ENCODE data around the gene CCDC9B.

DNA sequence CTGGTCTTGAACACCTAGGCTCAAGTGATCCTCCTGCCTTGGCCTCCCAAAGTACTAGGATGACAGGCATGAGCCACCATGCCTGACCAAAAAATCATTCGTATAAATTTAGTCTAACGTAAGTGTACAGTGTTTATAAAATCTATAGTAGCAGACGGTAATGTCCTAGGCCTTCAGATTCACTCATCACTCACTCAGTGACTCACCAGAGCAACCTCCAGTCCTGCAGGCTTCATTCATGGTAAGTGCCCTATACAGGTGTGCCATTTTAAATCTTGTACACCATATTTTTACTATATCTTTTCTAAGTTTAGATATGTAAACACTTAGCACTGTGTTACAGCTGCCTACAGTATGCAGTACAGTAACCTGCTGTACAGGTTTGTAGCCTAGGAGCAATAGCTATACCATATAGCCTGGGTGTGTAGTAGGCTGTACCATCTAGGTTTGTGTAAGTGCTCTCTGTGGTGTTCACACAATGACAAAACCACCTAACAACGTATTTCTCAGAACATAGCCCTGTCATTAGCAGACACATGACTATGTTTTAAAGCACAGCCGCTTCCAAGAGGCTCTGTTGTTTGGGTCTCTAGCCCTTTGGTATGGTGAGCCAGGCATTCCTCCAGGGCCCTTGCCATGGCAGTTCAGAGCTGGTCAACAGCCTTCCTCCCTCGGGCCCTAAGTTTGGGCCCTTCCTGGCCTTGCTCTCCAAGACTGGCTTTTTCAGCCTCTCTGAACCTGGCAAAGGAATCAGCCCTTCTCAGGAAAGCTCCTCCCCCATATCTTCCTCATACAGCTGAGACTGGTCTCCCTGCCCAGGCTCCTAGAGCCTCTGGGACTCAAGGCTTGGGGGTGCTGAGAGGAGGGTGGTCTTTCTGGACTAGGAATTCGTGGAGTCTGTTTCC, 1.9 kb upstream of the CCDC9B start:
- no peak for TF ChIP-seq SMC3 (IDR thresholded peaks at IDR 0.05; ENCODE audit: low read depth, low read length)
- TF ChIP-seq, protein P1, sequence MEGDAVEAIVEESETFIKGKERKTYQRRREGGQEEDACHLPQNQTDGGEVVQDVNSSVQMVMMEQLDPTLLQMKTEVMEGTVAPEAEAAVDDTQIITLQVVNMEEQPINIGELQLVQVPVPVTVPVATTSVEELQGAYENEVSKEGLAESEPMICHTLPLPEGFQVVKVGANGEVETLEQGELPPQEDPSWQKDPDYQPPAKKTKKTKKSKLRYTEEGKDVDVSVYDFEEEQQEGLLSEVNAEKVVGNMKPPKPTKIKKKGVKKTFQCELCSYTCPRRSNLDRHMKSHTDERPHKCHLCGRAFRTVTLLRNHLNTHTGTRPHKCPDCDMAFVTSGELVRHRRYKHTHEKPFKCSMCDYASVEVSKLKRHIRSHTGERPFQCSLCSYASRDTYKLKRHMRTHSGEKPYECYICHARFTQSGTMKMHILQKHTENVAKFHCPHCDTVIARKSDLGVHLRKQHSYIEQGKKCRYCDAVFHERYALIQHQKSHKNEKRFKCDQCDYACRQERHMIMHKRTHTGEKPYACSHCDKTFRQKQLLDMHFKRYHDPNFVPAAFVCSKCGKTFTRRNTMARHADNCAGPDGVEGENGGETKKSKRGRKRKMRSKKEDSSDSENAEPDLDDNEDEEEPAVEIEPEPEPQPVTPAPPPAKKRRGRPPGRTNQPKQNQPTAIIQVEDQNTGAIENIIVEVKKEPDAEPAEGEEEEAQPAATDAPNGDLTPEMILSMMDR (conservative IDR thresholded peaks at IDR 0.05; ENCODE audit: low read depth, low read length) = no peak
- no peak for TF ChIP-seq BHLHE40 (IDR thresholded peaks at IDR 0.05; ENCODE audit: low read depth, low read length)
- no peak for TF ChIP-seq POLR2A (IDR thresholded peaks at IDR 0.05; ENCODE audit: low read depth, low read length)
- TF ChIP-seq RAD21 (IDR thresholded peaks at IDR 0.05; ENCODE audit: low read length) = no peak
- no peak for TF ChIP-seq NFE2L2 (IDR thresholded peaks at IDR 0.05; ENCODE audit: low read depth, low read length)
- TF ChIP-seq, protein P2, sequence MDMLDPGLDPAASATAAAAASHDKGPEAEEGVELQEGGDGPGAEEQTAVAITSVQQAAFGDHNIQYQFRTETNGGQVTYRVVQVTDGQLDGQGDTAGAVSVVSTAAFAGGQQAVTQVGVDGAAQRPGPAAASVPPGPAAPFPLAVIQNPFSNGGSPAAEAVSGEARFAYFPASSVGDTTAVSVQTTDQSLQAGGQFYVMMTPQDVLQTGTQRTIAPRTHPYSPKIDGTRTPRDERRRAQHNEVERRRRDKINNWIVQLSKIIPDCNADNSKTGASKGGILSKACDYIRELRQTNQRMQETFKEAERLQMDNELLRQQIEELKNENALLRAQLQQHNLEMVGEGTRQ (IDR thresholded peaks at IDR 0.05; ENCODE audit: low read depth, low read length) = no peak

Measured in IMR-90 (cell line).